Left lung (tissue), 10 donors: ENCODE results near the gene RGS10. TPM values are rescaled to one million over a fixed set of nuclear protein-coding genes. Genes with fewer than 3 reads are reported as not detected.

Source experiments
- ATAC-seq: fragments of 200-7000 bp; cut with Tn5 transposase; one replicate; pipeline ENCODE4 v1.9.1; 2020; ENCODE audit warnings: moderate library complexity
- DNase-seq, 4 donors: peaks; one replicate each; pipeline ENCODE4 v3.0.0-alpha.2; 2013 to 2020
- H3K27ac ChIP-seq, 2 donors: fragments of 200-600 bp; sonication (generic) in 1 of 2; one replicate each; pipeline versions ENCODE4 v1.5.0 to v1.8.0; 2020 to 2021
- H3K27me3 ChIP-seq, 2 donors: fragments of 200-600 bp; sonication (generic) in 1 of 2; one replicate each; pipeline versions ENCODE4 v1.5.0 to v1.8.0; 2020 to 2021
- H3K36me3 ChIP-seq, 2 donors: fragments of 200-600 bp; sonication (generic) in 1 of 2; one replicate each; pipeline versions ENCODE4 v1.5.0 to v1.8.0; 2020 to 2021
- H3K4me1 ChIP-seq, 2 donors: fragments of 200-600 bp; one replicate each; pipeline ENCODE4 v1.8.0; 2021
- H3K4me3 ChIP-seq, 2 donors: fragments of 200-600 bp; sonication (generic) in 1 of 2; one replicate each; pipeline versions ENCODE4 v1.5.0 to v1.8.0; 2020 to 2021; ENCODE audit warnings: mild to moderate bottlenecking in 1 of 2
- H3K9me3 ChIP-seq, 2 donors: fragments of 200-600 bp; sonication (generic) in 1 of 2; one replicate each; pipeline versions ENCODE4 v1.5.0 to v1.8.0; 2020 to 2021
- intact Hi-C, 2 donors: fragments of 100-400 bp; cut with DNase I; formaldehyde crosslinking; loops; one replicate each; pipeline versions ENCODE4 v1.11.2 to v1.14.2; 2022
- polyA plus RNA-seq, 6 donors: library from polyadenylated mRNA; unstranded; fragments of 120-200 nt; gene quantifications; one replicate each; pipeline ENCODE4 v1.2.1, GENCODE V29; 2013; ENCODE audit not compliant: insufficient read length in 6 of 6
- total RNA-seq, 2 donors: library from RNA; stranded (reverse); fragmentation: NEBNext Ultra II Directional; extraction: Animal tissue kit (Norgen Biotek cat#: 25700); gene quantifications; one replicate each; pipeline ENCODE4 v1.2.1, GENCODE V29; 2021
- TF ChIP-seq, protein P1 (sequence below), 2 donors: fragments of 200-600 bp; sonication (generic) in 1 of 2; IDR thresholded peaks; one replicate each; pipeline versions ENCODE4 v1.5.0 to v1.8.0; 2021; ENCODE audit warnings: antibody characterized with exemption in 2 of 2
- donor health status: DM: no; HTN: yes; CAD: no.
- donor health status: DM: no; HTN: no; CAD: no.

RGS10 gene
- total and polyA plus RNA-seq, 8 donors, result 9.8 to 26.7 (median 13.3) TPM

DNA sequence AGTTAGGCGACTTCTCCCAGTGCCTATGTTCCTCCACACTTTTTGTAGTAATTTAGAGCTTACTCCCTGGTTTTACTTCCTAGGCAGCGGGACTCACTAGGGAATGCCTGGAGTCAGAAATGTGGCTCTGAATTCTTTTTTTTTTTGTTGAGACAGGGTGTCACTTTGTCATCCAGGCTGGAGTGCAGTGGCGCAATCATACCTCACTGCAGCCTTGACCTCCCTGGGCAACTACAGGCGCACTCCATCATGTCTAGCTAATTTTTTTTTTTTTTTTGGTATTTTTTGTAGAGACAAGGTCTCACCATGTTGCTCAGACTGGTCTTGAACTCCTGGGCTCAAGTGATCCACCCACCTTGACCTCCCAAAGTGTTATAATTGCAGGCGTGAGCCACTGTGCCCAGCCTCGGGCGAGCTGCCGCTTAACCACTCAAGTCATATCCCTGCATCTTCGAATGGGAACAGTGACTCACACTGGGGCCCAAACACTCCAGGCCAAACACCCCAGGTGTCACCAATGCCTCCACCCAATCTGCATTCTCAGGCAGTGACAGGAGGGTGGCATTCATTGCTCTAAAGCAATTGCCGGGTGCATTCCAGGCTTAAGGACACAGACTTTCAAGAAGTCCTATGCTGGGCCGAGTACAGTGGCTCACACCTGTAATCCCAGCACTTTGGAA lies 19.6 kb downstream of the RGS10 start:
- Histone ChIP-seq H3K9me3 (no peaks in the 10 kb centered on the region), H3K27ac (no peak overlapping the region), H3K27me3 (no peaks in the 10 kb centered on the region), H3K4me3 (no peak overlapping the region), H3K36me3 (peaks cover 0 to 12% of the 10 kb centered on the region in 2 donors), H3K4me1 (peaks cover 0 to 5% of the 10 kb centered on the region in 2 donors)
- ATAC-seq (peak; percentile 86), DNase-seq (peak in 1 of 4 donors; percentile 53)
- TF ChIP-seq, protein P1, sequence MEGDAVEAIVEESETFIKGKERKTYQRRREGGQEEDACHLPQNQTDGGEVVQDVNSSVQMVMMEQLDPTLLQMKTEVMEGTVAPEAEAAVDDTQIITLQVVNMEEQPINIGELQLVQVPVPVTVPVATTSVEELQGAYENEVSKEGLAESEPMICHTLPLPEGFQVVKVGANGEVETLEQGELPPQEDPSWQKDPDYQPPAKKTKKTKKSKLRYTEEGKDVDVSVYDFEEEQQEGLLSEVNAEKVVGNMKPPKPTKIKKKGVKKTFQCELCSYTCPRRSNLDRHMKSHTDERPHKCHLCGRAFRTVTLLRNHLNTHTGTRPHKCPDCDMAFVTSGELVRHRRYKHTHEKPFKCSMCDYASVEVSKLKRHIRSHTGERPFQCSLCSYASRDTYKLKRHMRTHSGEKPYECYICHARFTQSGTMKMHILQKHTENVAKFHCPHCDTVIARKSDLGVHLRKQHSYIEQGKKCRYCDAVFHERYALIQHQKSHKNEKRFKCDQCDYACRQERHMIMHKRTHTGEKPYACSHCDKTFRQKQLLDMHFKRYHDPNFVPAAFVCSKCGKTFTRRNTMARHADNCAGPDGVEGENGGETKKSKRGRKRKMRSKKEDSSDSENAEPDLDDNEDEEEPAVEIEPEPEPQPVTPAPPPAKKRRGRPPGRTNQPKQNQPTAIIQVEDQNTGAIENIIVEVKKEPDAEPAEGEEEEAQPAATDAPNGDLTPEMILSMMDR (IDR thresholded peaks at IDR 0.05), result no peak
- intact Hi-C loops, result no loop called here

DNA sequence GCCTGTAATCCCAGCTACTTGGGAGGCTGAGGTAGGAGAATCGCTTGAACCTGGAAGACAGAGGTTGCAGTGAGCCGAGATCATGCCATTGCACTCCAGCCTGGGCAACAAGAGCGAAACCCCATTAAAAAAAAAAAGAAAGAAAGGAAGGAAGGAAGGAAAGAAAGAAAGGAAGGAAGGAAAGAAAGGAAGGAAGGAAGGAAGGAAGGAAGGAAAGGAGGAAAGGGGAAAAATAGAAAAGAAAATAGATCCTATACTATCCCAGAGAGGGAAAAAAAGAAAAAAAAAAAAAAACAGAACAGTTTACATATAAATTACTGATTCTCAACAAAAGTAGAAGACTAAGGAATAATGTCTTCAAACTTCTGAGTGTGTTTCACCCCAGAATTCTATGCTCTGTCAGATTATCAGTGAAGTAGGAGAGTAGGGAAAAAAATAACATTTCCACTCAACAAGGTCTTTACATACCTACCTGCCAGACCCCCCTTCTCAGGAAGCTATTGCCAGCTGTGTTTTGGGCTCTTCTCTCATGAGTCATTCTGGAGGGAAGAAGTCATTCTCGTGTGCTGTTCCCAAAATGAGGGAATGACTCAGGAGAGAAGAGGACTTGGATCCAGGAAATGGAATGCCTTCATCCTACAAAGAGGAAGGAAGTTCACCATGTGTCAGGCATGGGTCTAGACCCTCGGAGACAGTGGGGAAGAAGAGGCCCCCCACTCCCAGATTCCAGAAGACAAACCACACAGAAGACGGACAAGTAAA lies 20.9 kb downstream of the RGS10 start:
- Histone ChIP-seq H3K27ac (no peak overlapping the region), H3K9me3 (no peaks in the 10 kb centered on the region), H3K4me1 (peaks cover 0 to 18% of the 10 kb centered on the region in 2 donors), H3K27me3 (no peaks in the 10 kb centered on the region), H3K36me3 (peaks cover 0 to 12% of the 10 kb centered on the region in 2 donors), H3K4me3 (no peak overlapping the region)
- DNase-seq (no peak), ATAC-seq (peak; percentile 13)
- intact Hi-C loops, result no loop called here
- TF ChIP-seq, protein P1 (IDR thresholded peaks at IDR 0.05), result no peak

- TF ChIP-seq, protein P1 (IDR thresholded peaks at IDR 0.05), result no peak
- ATAC-seq (no peak), DNase-seq (no peak)
- Histone ChIP-seq H3K9me3 (no peaks in the 10 kb centered on the region), H3K4me1 (peaks cover 0 to 25% of the 10 kb centered on the region in 2 donors), H3K36me3 (peaks cover 0 to 10% of the 10 kb centered on the region in 2 donors), H3K27me3 (no peaks in the 10 kb centered on the region), H3K4me3 (no peak overlapping the region), H3K27ac (no peak overlapping the region)
- intact Hi-C loops, result no loop called here
Measured at GRCh38 chr10:119520283-119520682, 22.2 kb downstream of the RGS10 start.

GRCh38 chr10:119518936-119519335 lies 23.6 kb downstream of the RGS10 start:
- Histone ChIP-seq H3K4me1 (peaks cover 0 to 25% of the 10 kb centered on the region in 2 donors), H3K9me3 (no peaks in the 10 kb centered on the region), H3K27me3 (no peaks in the 10 kb centered on the region), H3K36me3 (peaks cover 0 to 5% of the 10 kb centered on the region in 2 donors), H3K4me3 (no peak overlapping the region), H3K27ac (no peak overlapping the region)
- intact Hi-C loops, result no loop called here
- TF ChIP-seq, protein P1 (IDR thresholded peaks at IDR 0.05), result no peak
- no peak for DNase-seq
- ATAC-seq, result no peak

- Histone ChIP-seq H3K4me3 (no peak overlapping the region), H3K27me3 (no peaks in the 10 kb centered on the region), H3K36me3 (peaks cover 0 to 10% of the 10 kb centered on the region in 2 donors), H3K27ac (peak overlapping the region; percentile 60 to 70), H3K4me1 (peaks cover 0 to 25% of the 10 kb centered on the region in 2 donors), H3K9me3 (no peaks in the 10 kb centered on the region)
- DNase-seq (no peak), ATAC-seq (no peak)
- TF ChIP-seq, protein P1 (IDR thresholded peaks at IDR 0.05), result no peak
- intact Hi-C loops, result no loop called here
Measured at GRCh38 chr10:119518176-119518575, 24.3 kb downstream of the RGS10 start.
